Endothelial cell of umbilical vein (primary cell): ENCODE measurements around the gene GNPTAB. TPM values are rescaled to one million over a fixed set of nuclear protein-coding genes. Genes with fewer than 3 reads are reported as not detected.

Experiments
- BruUV-seq: library from RNA; stranded (reverse); fragments of 400-500 nt; replicated peaks from 2 replicates; lab custom pipeline; 2021; lab: Mats Ljungman, UMichigan
- CTCF ChIA-PET: fragments of 300-600, 350-600 bp; sonication (Branson Sonifier 250); formaldehyde crosslinking; loops from one replicate; lab custom pipeline; 2021; ENCODE audit warnings: antibody characterized with exemption, inconsistent platforms; lab: Charles Lee
- POLR2A ChIA-PET: fragments of 300-600, 350-600 bp; sonication (Branson Sonifier 250); formaldehyde crosslinking; loops from one replicate; lab custom pipeline; 2021; ENCODE audit warnings: antibody characterized with exemption, inconsistent platforms; lab: Charles Lee
- DNase-seq: peaks from one replicate; pipeline ENCODE4 v3.0.0-alpha.2; 2011; ENCODE audit warnings: low read depth, low spot score
- FAIRE-seq: peaks from 2 replicates; lab custom pipeline; 2011; peaks lifted over from hg19 to GRCh38; lab: Jason Lieb, UNC
- H2AFZ ChIP-seq: 2 replicates; pipeline ENCODE4 v1.6.0; 2012; ENCODE audit warnings: low read depth, low read length, control low read depth, inconsistent platforms
- H3K27ac ChIP-seq: 2 replicates; pipeline ENCODE4 v1.5.1; 2011; ENCODE audit warnings: low read depth, mild to moderate bottlenecking, control low read depth, low read length, moderate library complexity; ENCODE audit not compliant: insufficient read depth
- H3K27me3 ChIP-seq, 2 experiments: 2 replicates each; pipeline versions ENCODE4 v1.6.0 to v1.6.1; 2011; ENCODE audit warnings: low read length in 2 of 2, mixed read lengths in 1 of 2; ENCODE audit not compliant: control insufficient read depth in 2 of 2, insufficient read depth in 2 of 2
- H3K36me3 ChIP-seq, 2 experiments: 2 replicates in 1 of 2; 3 replicates in 1 of 2; pipeline ENCODE4 v1.5.1; 2011; ENCODE audit warnings: low read length in 2 of 2, mild to moderate bottlenecking in 1 of 2, moderate library complexity in 1 of 2; ENCODE audit not compliant: control insufficient read depth in 2 of 2, insufficient read depth in 2 of 2; ENCODE audit errors: extremely low read depth in 1 of 2
- H3K4me1 ChIP-seq: 3 replicates; pipeline ENCODE4 v1.5.1; 2011; ENCODE audit warnings: mild to moderate bottlenecking, low read length; ENCODE audit not compliant: control insufficient read depth, insufficient read depth; ENCODE audit errors: extremely low read depth
- H3K4me2 ChIP-seq: 2 replicates; pipeline ENCODE4 v1.6.1; 2011; ENCODE audit warnings: low read length, control low read depth, mixed read lengths; ENCODE audit not compliant: insufficient read depth
- H3K4me3 ChIP-seq, 3 experiments: fragments of 200-600 bp in 1 of 3; sonication (generic), shearing (Covaris generic) in 1 of 3; replicated peaks in 1 of 3; 2 replicates each; pipeline ENCODE4 v1.5.1; 2011 to 2016; ENCODE audit warnings: control low read depth in 3 of 3, low read length in 3 of 3, mild to moderate bottlenecking in 2 of 3, inconsistent platforms in 1 of 3, low read depth in 1 of 3, moderate library complexity in 1 of 3; ENCODE audit not compliant: insufficient read depth in 1 of 3
- H3K79me2 ChIP-seq: 2 replicates; pipeline ENCODE4 v1.6.0; 2012; ENCODE audit warnings: low read length, inconsistent platforms; ENCODE audit not compliant: control insufficient read depth, insufficient read depth
- H3K9ac ChIP-seq: replicated peaks from 2 replicates; pipeline ENCODE3; 2011; ENCODE audit warnings: low read length, control low read depth; ENCODE audit not compliant: insufficient read depth; ENCODE audit errors: extremely low read depth
- H3K9me1 ChIP-seq: replicated peaks from 3 replicates; pipeline ENCODE4 v1.6.0; 2011; ENCODE audit warnings: mild to moderate bottlenecking, low read length; ENCODE audit not compliant: control insufficient read depth, insufficient read depth; ENCODE audit errors: extremely low read depth
- H3K9me3 ChIP-seq: replicated peaks from 2 replicates; pipeline ENCODE4 v1.5.1; 2012; ENCODE audit warnings: low read length, inconsistent platforms; ENCODE audit not compliant: control insufficient read depth, insufficient read depth
- H4K20me1 ChIP-seq: replicated peaks from 2 replicates; pipeline ENCODE3; 2011; ENCODE audit warnings: mild to moderate bottlenecking, low read length; ENCODE audit not compliant: control insufficient read depth, insufficient read depth; ENCODE audit errors: extremely low read depth
- CTCF ChIP-seq, 2 donors: IDR thresholded peaks; 1 replicate in 1 of 2; 2 replicates in 1 of 2; pipeline ENCODE4 v1.5.1; 2011; ENCODE audit warnings: low read length in 2 of 2, mild to moderate bottlenecking in 2 of 2, moderate library complexity in 2 of 2, control low read depth in 1 of 2, inconsistent platforms in 1 of 2, low read depth in 1 of 2; ENCODE audit not compliant: insufficient read depth in 1 of 2; ENCODE audit errors: extremely low read depth in 1 of 2
- EZH2 ChIP-seq: IDR thresholded peaks from 2 replicates; pipeline ENCODE4 v1.6.1; 2012; ENCODE audit warnings: borderline replicate concordance, low read depth, mild to moderate bottlenecking, moderate library complexity, low read length, inconsistent platforms; ENCODE audit not compliant: severe bottlenecking
- FOS ChIP-seq: IDR thresholded peaks from 2 replicates; pipeline ENCODE4 v1.6.1; 2011; ENCODE audit warnings: mild to moderate bottlenecking, low read length, moderate library complexity, borderline replicate concordance; ENCODE audit not compliant: insufficient read depth
- GATA2 ChIP-seq: IDR thresholded peaks from 2 replicates; pipeline ENCODE4 v1.7.0; 2011; ENCODE audit warnings: low read depth, mild to moderate bottlenecking, moderate library complexity, mixed read lengths, low read length; ENCODE audit not compliant: insufficient read length, insufficient read depth
- JUN ChIP-seq: IDR thresholded peaks from 2 replicates; pipeline ENCODE4 v1.6.1; 2011; ENCODE audit warnings: borderline replicate concordance, low read depth; ENCODE audit not compliant: insufficient read length, insufficient read depth
- POLR2A ChIP-seq: IDR thresholded peaks from 2 replicates; pipeline ENCODE4 v1.6.1; 2012; ENCODE audit warnings: low read depth, mild to moderate bottlenecking, control low read depth, low read length
- POLR2AphosphoS5 ChIP-seq: IDR thresholded peaks from 2 replicates; pipeline ENCODE4 v1.6.1; 2012; ENCODE audit warnings: low read depth, mild to moderate bottlenecking, control low read depth, low read length, moderate library complexity; ENCODE audit not compliant: insufficient read depth
- dilution Hi-C: fragments of 300-500 bp; cut with MboI; formaldehyde crosslinking; loops from one replicate; pipeline ENCODE4 v1.15.0; 2019; ENCODE audit warnings: low sequenced_read_pairs; ENCODE audit not compliant: extremely low pct_ligation_motif_present
- intact Hi-C: fragments of 100-400 bp; cut with micrococcal nuclease; formaldehyde crosslinking; loops from one replicate; pipeline ENCODE4 v1.10.0; 2022
- polyA plus RNA-seq, 4 experiments: library from polyadenylated mRNA; depleted of rRNA in 3 of 4; stranded (reverse) in 3 of 4; unstranded in 1 of 4; fragments of >200 nt; gene quantifications; 2 replicates each; pipeline versions ENCODE4 v1.2.1 to v1.2.3, GENCODE V29; 2011 to 2012; ENCODE audit warnings: missing spikeins in 1 of 4
- total RNA-seq: library from RNA; stranded (reverse); gene quantifications from 2 replicates; pipeline ENCODE4 v1.2.3, GENCODE V29; 2021

GNPTAB gene
- total and polyA plus RNA-seq, 2 donors (not counting 3 experiments of a cell fraction or from before 2014, with no cell fraction given): 15.6 to 39.5 TPM

- intact Hi-C loops: no loop called here
- Histone ChIP-seq H3K9me3 (no peaks in the 10 kb centered on the region), H3K27me3 (no peaks in the 10 kb centered on the region), H3K27ac (no peak overlapping the region), H4K20me1 (no peaks in the 10 kb centered on the region), H3K4me2 (no peak overlapping the region), H2AFZ (no peak overlapping the region), H3K9ac (no peak overlapping the region), H3K9me1 (no peaks in the 10 kb centered on the region), H3K36me3 (no peaks in the 10 kb centered on the region), H3K4me3 (no peak overlapping the region), H3K4me1 (peaks cover 5% of the 10 kb centered on the region), H3K79me2 (no peaks in the 10 kb centered on the region)
- TF ChIP-seq POLR2A (no peak), GATA2 (no peak), EZH2 (no peak), CTCF (IDR thresholded peaks at IDR 0.05; ENCODE audit: extremely low read depth in 1 of 2, insufficient read depth in 1 of 2, low read depth in 1 of 2, low read length in 2 of 2) (peak; percentile 10 to 13), FOS (no peak), JUN (no peak)
- BruUV-seq: no TSS peak
- ChIA-PET POLR2A (no interaction called here), CTCF (interaction anchor here (0.7 to 2.2 kb wide), 7 partner anchors 10 to 409 kb away, joined by 3 to 13 read pairs (median 6); no protein-coding TSS in a partner anchor)
- FAIRE-seq: no peak
- peak; percentile 18 for DNase-seq
- dilution Hi-C loops: no loop called here
These were observed 6.9 kb downstream of the GNPTAB start for GRCh38 chr12:101823891-101824290.

DNA sequence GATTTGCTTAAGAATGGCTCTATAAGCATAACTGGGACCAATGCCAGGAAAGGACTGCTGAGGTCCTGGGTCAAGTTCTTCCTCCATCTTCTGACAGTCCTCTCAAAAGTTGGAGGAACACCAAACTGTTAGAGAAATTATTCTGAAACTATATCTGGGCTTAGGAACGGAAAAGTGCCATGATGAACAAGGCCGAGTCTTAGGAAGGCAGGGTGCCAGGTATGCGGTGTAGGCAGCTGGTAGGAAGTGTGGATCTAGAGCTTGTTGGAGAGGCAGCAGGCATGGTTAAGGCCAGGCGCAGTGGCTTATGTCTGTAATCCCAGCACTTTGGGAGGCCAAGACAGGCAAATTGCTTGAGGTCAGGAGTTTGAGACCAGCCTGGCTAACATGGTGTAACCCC, 7.7 kb downstream of the GNPTAB start:
- ChIA-PET CTCF (interaction anchor here (0.7 to 2.1 kb wide), 4 partner anchors 8 to 49 kb away, joined by 3 to 12 read pairs (median 6); no protein-coding TSS in a partner anchor), POLR2A (no interaction called here)
- DNase-seq: no peak
- H3K9me3 ChIP-seq: no peaks in the 10 kb centered on the region
- BruUV-seq: no TSS peak
- no peak for FAIRE-seq
- dilution Hi-C loops (no loop called here), intact Hi-C loops (no loop called here)
- H3K36me3 ChIP-seq: no peaks in the 10 kb centered on the region
- peaks cover 5% of the 10 kb centered on the region for H3K4me1 ChIP-seq
- H3K79me2 ChIP-seq: no peaks in the 10 kb centered on the region
- no peaks in the 10 kb centered on the region for H3K27me3 ChIP-seq
- no peaks in the 10 kb centered on the region for H3K9me1 ChIP-seq
- no peak for TF ChIP-seq POLR2AphosphoS5
- H3K4me2 ChIP-seq: no peak overlapping the region
- H3K9ac ChIP-seq: no peak overlapping the region
- H2AFZ ChIP-seq: no peak overlapping the region
- H4K20me1 ChIP-seq: no peaks in the 10 kb centered on the region
- H3K27ac ChIP-seq: no peak overlapping the region
- no peak overlapping the region for H3K4me3 ChIP-seq
